ENCODE results near the gene TSPAN17.

GRCh38 chr5:176610435-176610773, 36.9 kb upstream of the TSPAN17 start:
- TF ChIP-seq CTCF (IDR thresholded peaks at IDR 0.05) (no peak), POLR2AphosphoS5 (IDR thresholded peaks at IDR 0.05; ENCODE audit: low read depth, low read length) (no peak), GABPA (IDR thresholded peaks at IDR 0.05; ENCODE audit: low read depth) (no peak), NFIC (IDR thresholded peaks at IDR 0.05; ENCODE audit: borderline replicate concordance) (no peak)
